ENCODE measurements around the gene EVL.

DNA sequence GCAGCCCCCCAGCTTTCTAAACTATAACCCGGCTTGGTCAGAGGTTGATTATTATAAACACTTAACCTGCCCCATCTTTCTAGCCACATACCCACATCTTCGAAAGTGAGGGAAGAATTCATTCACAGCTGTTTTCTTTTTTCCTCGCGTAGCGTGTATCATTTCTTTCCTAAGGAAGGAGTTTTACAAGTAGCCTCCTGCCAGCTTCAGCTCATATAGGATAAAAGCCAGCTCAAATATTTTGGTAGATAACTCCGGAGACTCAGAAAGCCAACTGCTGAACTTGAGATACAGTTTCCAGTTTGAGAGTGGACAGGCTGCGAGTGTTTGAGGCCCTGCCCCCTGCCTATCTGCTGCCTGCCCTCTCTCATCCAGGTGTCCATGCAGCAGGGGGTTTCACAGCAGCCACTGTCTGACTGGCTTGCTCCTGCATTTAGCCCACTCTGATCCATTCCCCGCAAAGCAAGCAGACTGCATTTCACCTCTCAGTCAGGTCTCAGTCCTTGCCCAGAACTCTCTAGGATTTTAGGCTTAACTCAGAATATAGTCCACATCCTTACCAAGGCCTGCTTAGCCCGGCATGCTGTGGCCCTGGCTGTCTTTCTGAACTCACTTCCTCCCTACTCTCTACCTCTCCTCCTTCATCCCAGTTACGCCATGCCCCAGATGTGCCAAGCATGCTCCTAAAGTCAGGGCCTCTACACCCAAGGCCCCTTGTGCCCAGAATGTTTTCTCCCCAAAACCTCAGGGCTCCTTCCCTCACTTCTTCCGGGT lies 46.9 kb downstream of the EVL start:
- TF ChIP-seq, protein P1, sequence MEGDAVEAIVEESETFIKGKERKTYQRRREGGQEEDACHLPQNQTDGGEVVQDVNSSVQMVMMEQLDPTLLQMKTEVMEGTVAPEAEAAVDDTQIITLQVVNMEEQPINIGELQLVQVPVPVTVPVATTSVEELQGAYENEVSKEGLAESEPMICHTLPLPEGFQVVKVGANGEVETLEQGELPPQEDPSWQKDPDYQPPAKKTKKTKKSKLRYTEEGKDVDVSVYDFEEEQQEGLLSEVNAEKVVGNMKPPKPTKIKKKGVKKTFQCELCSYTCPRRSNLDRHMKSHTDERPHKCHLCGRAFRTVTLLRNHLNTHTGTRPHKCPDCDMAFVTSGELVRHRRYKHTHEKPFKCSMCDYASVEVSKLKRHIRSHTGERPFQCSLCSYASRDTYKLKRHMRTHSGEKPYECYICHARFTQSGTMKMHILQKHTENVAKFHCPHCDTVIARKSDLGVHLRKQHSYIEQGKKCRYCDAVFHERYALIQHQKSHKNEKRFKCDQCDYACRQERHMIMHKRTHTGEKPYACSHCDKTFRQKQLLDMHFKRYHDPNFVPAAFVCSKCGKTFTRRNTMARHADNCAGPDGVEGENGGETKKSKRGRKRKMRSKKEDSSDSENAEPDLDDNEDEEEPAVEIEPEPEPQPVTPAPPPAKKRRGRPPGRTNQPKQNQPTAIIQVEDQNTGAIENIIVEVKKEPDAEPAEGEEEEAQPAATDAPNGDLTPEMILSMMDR (conservative IDR thresholded peaks at IDR 0.05; ENCODE audit: low read length) = no peak
- TF ChIP-seq EZH2phosphoT487 (IDR thresholded peaks at IDR 0.05; ENCODE audit: borderline replicate concordance) = no peak

Measured in Loucy (cell line).